Stimulated activated naive CD8-positive, alpha-beta T cell treated with anti-CD3 and anti-CD28 coated beads, Interleukin-15, Interleukin-2, amounts not matched to agents 100 ng/mL and 50 ng/mL, for 24 hours (primary cell): ENCODE measurements around the gene FBXO3.

ENCODE experiments used
- H3K27ac Mint-ChIP-seq: one replicate; pipeline ENCODE4 v1.8.0; 2021; ENCODE audit warnings: mild to moderate bottlenecking, mixed read lengths
- H3K27me3 Mint-ChIP-seq: one replicate; pipeline ENCODE4 v1.8.0; 2021; ENCODE audit warnings: mixed read lengths
- H3K36me3 Mint-ChIP-seq: one replicate; pipeline ENCODE4 v1.8.0; 2021; ENCODE audit warnings: low read depth, mixed read lengths
- H3K4me1 Mint-ChIP-seq: one replicate; pipeline ENCODE4 v1.8.0; 2021; ENCODE audit warnings: low read depth, mixed read lengths
- H3K4me3 Mint-ChIP-seq: one replicate; pipeline ENCODE4 v1.8.0; 2021; ENCODE audit warnings: mild to moderate bottlenecking, mixed read lengths
- H3K9me3 Mint-ChIP-seq: one replicate; pipeline ENCODE4 v1.8.0; 2021; ENCODE audit warnings: mixed read lengths

The FBXO3 gene

GRCh38 chr11:33777906-33778305, 3.6 kb upstream of the FBXO3 start:
- H3K9me3 Mint-ChIP-seq, result no peaks in the 10 kb centered on the region
- H3K27me3 Mint-ChIP-seq, result peaks cover 50% of the 10 kb centered on the region
- no peaks in the 10 kb centered on the region for H3K36me3 Mint-ChIP-seq
- H3K27ac Mint-ChIP-seq, result no peak overlapping the region
- H3K4me1 Mint-ChIP-seq, result peaks cover 22% of the 10 kb centered on the region
- H3K4me3 Mint-ChIP-seq, result no peak overlapping the region

- Mint-ChIP-seq H3K36me3 (no peaks in the 10 kb centered on the region), H3K27ac (no peak overlapping the region), H3K9me3 (no peaks in the 10 kb centered on the region), H3K4me1 (peaks cover 37% of the 10 kb centered on the region), H3K4me3 (no peak overlapping the region), H3K27me3 (peaks cover 38% of the 10 kb centered on the region)
These were observed 1.6 kb upstream of the FBXO3 start for GRCh38 chr11:33775832-33776470.

DNA sequence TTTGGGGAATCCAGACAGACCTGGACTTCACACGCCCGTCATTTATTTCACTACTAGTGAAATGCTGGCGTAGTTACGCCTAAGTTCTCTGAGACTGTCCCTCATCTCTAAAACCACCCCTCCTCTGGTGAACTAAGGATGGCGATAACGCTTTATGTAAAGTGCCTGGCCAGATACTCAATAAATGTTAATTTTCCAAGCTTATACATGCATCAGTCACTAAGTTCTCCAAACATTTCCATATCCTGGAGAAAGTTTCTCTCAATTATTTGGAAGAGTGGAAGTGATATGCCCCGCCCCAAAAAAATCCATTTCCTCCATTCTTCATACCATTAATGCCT, 1.1 kb upstream of the FBXO3 start:
- Mint-ChIP-seq H3K9me3 (no peaks in the 10 kb centered on the region), H3K4me3 (peak overlapping the region; percentile 93), H3K36me3 (peaks cover under 1% of the 10 kb centered on the region), H3K27me3 (peaks cover 34% of the 10 kb centered on the region), H3K27ac (no peak overlapping the region), H3K4me1 (peaks cover 38% of the 10 kb centered on the region)

GRCh38 chr11:33774736-33775466, 581 bp upstream of the FBXO3 start:
- Mint-ChIP-seq H3K36me3 (peaks cover 6% of the 10 kb centered on the region), H3K27ac (peak overlapping the region; percentile 7), H3K27me3 (peaks cover 29% of the 10 kb centered on the region), H3K4me1 (peaks cover 43% of the 10 kb centered on the region), H3K4me3 (peak overlapping the region; percentile 93), H3K9me3 (no peaks in the 10 kb centered on the region)

- H3K27me3 Mint-ChIP-seq, result peaks cover 19% of the 10 kb centered on the region
- H3K4me3 Mint-ChIP-seq, result peak overlapping the region; percentile 93
- H3K9me3 Mint-ChIP-seq, result no peaks in the 10 kb centered on the region
- H3K4me1 Mint-ChIP-seq, result peaks cover 43% of the 10 kb centered on the region
- peak overlapping the region; percentile 74 for H3K27ac Mint-ChIP-seq
- peaks cover 15% of the 10 kb centered on the region for H3K36me3 Mint-ChIP-seq
These were observed 825 bp downstream of the FBXO3 start for GRCh38 chr11:33773404-33773986.

- H3K27ac Mint-ChIP-seq, result no peak overlapping the region
- H3K27me3 Mint-ChIP-seq, result peaks cover 13% of the 10 kb centered on the region
- H3K4me3 Mint-ChIP-seq, result peak overlapping the region; percentile 93
- H3K9me3 Mint-ChIP-seq, result no peaks in the 10 kb centered on the region
- peaks cover 19% of the 10 kb centered on the region for H3K36me3 Mint-ChIP-seq
- H3K4me1 Mint-ChIP-seq, result peaks cover 43% of the 10 kb centered on the region
These were observed 1.4 kb downstream of the FBXO3 start for GRCh38 chr11:33772870-33773269.

- Mint-ChIP-seq H3K36me3 (peaks cover 22% of the 10 kb centered on the region), H3K9me3 (no peaks in the 10 kb centered on the region), H3K4me3 (peak overlapping the region; percentile 53), H3K27ac (no peak overlapping the region), H3K27me3 (peaks cover 11% of the 10 kb centered on the region), H3K4me1 (peaks cover 43% of the 10 kb centered on the region)
These were observed 2.0 kb downstream of the FBXO3 start for GRCh38 chr11:33772300-33772699.

DNA sequence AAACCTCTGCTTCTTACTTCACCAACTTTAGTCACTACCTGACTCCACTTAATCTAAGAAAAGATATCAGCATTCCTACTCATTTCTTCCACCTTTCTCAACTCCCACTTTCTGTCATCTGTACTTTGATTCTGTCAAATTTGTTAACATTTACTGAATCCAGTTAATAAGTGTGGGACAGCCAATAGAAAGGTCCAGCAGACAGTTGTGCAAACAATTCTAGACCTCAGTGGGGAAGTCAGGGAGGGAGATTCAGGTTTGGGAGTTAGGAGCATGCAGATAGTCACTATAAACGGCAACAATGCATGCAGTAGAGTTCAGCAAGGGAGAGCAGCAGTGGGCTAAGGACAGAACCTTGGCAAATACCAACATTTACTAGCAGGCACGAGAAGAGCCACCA, 4.1 kb downstream of the FBXO3 start:
- Mint-ChIP-seq H3K27ac (no peak overlapping the region), H3K27me3 (peaks cover 2% of the 10 kb centered on the region), H3K36me3 (peaks cover 34% of the 10 kb centered on the region), H3K4me1 (peaks cover 35% of the 10 kb centered on the region), H3K9me3 (no peaks in the 10 kb centered on the region), H3K4me3 (no peak overlapping the region)

DNA sequence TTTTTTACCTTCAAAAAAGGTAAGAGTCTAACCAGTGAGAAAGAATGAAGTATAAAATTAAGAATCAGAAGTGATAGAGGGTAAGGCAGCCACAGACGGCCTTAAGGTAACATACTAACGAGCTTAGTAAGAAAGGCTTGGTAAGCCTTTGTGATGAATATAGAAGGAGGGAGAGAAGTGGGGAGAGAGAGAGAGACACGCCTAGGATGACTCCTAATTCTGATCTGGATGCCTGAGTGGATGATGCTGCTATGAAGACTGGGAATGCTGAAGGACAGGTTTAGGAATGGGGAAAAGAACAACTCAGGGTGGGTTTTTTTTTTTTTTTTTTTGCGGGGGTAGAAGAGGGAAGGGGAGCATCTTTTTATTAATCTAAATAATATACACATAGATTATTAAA, 4.8 kb downstream of the FBXO3 start:
- H3K36me3 Mint-ChIP-seq, result peaks cover 40% of the 10 kb centered on the region
- H3K9me3 Mint-ChIP-seq, result no peaks in the 10 kb centered on the region
- no peaks in the 10 kb centered on the region for H3K27me3 Mint-ChIP-seq
- peaks cover 28% of the 10 kb centered on the region for H3K4me1 Mint-ChIP-seq
- no peak overlapping the region for H3K4me3 Mint-ChIP-seq
- H3K27ac Mint-ChIP-seq, result no peak overlapping the region

GRCh38 chr11:33767624-33768023, 6.7 kb downstream of the FBXO3 start:
- peaks cover 18% of the 10 kb centered on the region for H3K4me1 Mint-ChIP-seq
- H3K27me3 Mint-ChIP-seq, result no peaks in the 10 kb centered on the region
- no peak overlapping the region for H3K27ac Mint-ChIP-seq
- peaks cover 56% of the 10 kb centered on the region for H3K36me3 Mint-ChIP-seq
- no peak overlapping the region for H3K4me3 Mint-ChIP-seq
- no peaks in the 10 kb centered on the region for H3K9me3 Mint-ChIP-seq

DNA sequence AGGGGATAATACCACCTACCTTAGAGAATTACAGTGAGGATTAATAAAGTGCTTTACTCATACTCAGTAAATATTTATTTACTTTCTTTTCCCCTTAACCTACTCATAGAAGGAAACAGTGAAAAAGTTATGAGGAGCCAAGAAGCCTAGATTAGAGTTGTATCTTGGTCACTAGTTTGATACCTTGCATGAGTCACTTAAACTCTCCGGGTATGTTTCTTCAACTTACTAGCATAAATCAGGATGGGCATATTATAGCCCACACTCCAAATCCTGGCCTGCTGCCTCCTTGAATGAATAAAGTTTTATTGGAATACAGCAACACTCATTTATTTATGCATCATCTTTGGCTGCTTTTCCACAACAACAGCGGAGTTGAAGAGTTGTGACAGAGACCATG, 8.2 kb downstream of the FBXO3 start:
- Mint-ChIP-seq H3K36me3 (peaks cover 61% of the 10 kb centered on the region), H3K9me3 (no peaks in the 10 kb centered on the region), H3K4me3 (no peak overlapping the region), H3K27me3 (no peaks in the 10 kb centered on the region), H3K4me1 (peaks cover 6% of the 10 kb centered on the region), H3K27ac (no peak overlapping the region)

- H3K9me3 Mint-ChIP-seq, result no peaks in the 10 kb centered on the region
- H3K4me3 Mint-ChIP-seq, result no peak overlapping the region
- H3K4me1 Mint-ChIP-seq, result peaks cover 6% of the 10 kb centered on the region
- H3K36me3 Mint-ChIP-seq, result peaks cover 63% of the 10 kb centered on the region
- H3K27ac Mint-ChIP-seq, result no peak overlapping the region
- H3K27me3 Mint-ChIP-seq, result no peaks in the 10 kb centered on the region
These were observed 12.8 kb downstream of the FBXO3 start for GRCh38 chr11:33761471-33761870.

DNA sequence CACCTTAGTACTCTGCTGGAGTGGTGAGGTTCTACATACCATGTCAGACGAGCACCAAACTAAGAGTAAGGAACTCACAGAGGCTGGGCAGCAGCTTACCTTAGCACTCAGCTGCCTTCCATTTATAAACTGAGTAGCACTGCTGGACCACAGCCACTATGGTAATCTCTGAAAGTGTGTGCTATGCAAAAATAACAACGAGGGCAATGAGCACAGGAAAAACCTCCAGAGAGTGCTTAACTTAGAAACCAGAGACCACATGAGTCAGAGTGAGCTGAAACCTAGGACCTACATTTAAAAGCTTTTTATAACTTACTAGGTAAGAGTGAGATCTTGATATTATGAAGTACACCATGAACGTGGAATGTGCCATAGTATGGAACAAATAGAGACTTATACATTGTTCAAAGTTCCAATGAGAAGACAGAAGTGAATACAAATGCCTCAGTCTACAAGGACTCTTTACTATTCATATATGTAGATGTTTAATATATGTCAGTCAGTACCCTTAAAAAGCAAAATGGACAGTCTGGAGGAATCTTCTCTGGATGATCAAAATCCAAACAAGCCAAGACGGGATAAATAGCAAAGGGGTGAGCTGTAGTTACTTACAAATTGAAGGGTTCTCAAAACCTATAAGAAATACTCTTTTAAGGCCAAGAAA, 20.9 kb downstream of the FBXO3 start:
- no peaks in the 10 kb centered on the region for H3K27me3 Mint-ChIP-seq
- peaks cover 9% of the 10 kb centered on the region for H3K4me1 Mint-ChIP-seq
- no peak overlapping the region for H3K4me3 Mint-ChIP-seq
- no peaks in the 10 kb centered on the region for H3K9me3 Mint-ChIP-seq
- H3K27ac Mint-ChIP-seq, result no peak overlapping the region
- H3K36me3 Mint-ChIP-seq, result peaks cover 11% of the 10 kb centered on the region

GRCh38 chr11:33751878-33752277, 22.4 kb downstream of the FBXO3 start:
- Mint-ChIP-seq H3K27ac (no peak overlapping the region), H3K4me3 (no peak overlapping the region), H3K9me3 (no peaks in the 10 kb centered on the region), H3K36me3 (peaks cover 14% of the 10 kb centered on the region), H3K27me3 (no peaks in the 10 kb centered on the region), H3K4me1 (peaks cover 9% of the 10 kb centered on the region)

DNA sequence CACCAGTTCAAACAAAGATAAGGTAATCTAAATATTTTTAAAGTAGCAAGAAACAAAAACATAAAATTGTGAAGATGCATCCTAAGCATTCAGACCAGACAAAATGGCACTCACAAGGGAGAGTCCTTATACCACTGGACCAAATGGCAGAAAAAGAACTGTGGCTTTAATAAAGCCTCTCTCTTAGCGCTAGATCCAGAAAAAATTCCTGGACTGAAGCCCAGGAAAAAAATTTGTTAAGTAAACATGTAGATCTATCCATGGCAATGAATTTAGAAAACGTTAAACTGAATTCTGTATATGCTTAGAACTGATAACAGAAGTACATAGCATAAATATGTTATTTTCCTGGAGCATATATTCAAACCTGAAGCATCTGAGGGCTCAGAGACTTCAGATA, 26.3 kb downstream of the FBXO3 start:
- H3K9me3 Mint-ChIP-seq, result no peaks in the 10 kb centered on the region
- no peaks in the 10 kb centered on the region for H3K27me3 Mint-ChIP-seq
- H3K4me1 Mint-ChIP-seq, result peaks cover under 1% of the 10 kb centered on the region
- no peak overlapping the region for H3K27ac Mint-ChIP-seq
- peaks cover 16% of the 10 kb centered on the region for H3K36me3 Mint-ChIP-seq
- no peak overlapping the region for H3K4me3 Mint-ChIP-seq
